DMS53 treated with DMSO at 0.1 percent for 48 hours (cell line): ENCODE data around the gene CPT1B.
"Not testable (repeated sequence)": the region's sequence is repeated elsewhere in the genome, so short reads cannot be mapped to it uniquely, and the experiment has no call there.

Experiments used
- DNase-seq: peaks from one replicate; lab custom pipeline; 2025; ENCODE audit not compliant: unreplicated experiment; lab: John Stamatoyannopoulos, UW

The CPT1B gene

DNA sequence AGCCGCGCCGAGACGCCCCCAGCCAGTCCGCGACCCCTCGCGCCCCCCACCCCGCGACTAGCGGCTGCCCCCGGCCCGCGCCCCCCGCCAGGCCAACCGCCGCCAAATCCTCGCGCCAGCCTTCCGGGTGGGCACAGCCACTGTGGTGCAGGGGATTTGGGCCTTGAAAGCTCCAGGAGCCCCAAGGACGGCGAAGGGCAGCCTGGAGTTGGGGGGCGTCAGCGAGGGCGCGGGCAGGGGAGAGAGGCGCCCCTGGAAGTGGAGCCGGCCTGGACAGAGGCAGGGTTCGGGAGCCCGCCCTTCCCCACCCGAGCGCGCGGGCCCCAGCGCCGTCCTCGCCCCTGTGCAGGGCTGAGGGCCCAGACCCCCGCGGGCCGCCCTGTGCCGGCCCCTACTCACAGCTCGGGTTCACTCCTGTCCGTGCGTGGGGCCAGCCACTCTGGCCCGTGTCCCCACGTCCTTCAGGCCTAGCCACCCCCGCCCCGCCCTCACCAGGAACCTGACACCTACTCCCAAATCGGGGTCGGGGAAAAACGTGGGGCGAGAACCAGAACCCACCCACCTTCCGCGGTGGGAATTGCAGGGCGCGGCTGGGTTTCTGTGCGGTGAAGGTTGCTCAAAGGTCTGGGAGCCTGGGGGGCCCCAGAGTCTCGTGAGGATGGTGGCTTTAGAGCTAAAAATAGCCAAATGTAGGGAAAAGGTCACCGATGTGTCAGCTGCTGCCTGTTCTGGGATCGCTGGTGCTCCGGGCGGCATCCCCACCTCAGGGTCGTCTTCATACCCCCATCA, at the start of gene CPT1B:
Gene CPT1B (minus strand): TSS at position 441 of the 789 bp plus-strand sequence. CDS start 512 bp downstream, outside the sequence.
- DNase-seq: no peak

- no peak for DNase-seq
Measured at GRCh38 chr22:50626850-50627641, 48.8 kb upstream of the CPT1B start.

GRCh38 chr22:50626314-50626849, 48.2 kb upstream of the CPT1B start:
- no peak for DNase-seq

GRCh38 chr22:50625568-50626313, 47.5 kb upstream of the CPT1B start:
- no peak for DNase-seq

- DNase-seq: no peak
Measured at GRCh38 chr22:50625131-50625567, 46.9 kb upstream of the CPT1B start.

GRCh38 chr22:50624347-50625130, 46.3 kb upstream of the CPT1B start:
- no peak for DNase-seq

GRCh38 chr22:50622723-50623327, 44.6 kb upstream of the CPT1B start:
- DNase-seq: peak; percentile 85

DNA sequence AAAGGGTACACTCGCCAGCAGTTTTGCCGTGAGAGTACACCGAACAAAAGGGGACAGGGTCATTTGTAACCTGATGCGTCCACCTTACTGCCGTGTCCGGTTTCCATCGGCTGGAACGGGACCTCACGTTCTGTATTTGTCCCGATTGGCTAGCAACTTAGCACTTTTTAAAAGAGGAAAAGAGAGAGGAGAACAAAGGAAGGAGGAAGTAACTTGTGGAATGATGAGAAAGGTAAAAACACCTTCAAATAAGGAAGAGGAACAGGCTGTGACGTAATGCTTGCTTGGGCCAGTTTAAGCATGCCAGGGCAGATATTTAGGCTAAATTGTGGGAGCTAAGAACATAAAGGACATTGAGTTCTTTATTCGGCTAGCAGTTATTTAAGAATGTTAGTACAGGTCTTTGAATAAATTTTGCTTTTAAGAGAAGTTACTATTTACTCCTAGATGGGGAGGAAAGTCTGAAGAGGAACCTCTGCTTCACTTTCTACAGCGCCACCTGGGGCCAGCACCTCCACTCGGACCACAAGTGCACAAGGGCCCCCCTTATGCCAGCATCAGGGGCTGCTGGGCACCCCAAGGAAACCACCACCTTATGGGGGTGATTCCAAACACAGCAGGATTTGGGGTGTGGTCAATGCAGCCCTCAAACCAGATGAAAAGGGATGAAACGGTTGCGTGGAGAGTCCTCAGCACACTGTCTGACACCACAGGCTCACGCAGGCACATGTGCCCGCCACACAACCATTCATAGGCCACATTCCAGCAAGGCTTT, 43.9 kb upstream of the CPT1B start:
- peak; percentile 52 for DNase-seq

DNA sequence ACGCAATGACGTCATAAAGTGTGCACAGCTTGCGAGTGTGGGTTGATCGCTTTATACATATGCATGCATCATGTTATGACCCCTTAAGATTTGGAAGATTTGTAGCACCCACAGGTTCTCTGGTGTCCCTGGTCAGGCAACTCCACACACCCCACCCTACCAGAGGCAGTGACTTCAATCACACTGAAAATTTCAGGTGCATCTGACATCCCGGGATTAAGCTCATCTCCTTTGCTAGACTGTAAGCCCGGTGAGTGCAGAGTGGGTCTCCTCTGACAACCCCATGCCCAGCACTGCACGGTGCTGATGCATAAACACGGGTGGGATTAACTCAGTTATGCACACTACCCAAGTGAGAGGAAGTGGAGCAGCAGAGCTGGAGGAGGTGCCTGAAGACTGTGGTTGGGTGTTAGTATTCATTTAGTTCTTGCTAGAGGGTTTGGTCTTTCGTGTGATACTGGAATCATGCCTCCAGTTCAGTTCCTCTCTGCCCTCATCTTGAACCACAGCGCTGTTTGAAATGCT, 43.2 kb upstream of the CPT1B start:
- peak; percentile 37 for DNase-seq

GRCh38 chr22:50620593-50621355, 42.5 kb upstream of the CPT1B start:
- peak; percentile 28 for DNase-seq

DNA sequence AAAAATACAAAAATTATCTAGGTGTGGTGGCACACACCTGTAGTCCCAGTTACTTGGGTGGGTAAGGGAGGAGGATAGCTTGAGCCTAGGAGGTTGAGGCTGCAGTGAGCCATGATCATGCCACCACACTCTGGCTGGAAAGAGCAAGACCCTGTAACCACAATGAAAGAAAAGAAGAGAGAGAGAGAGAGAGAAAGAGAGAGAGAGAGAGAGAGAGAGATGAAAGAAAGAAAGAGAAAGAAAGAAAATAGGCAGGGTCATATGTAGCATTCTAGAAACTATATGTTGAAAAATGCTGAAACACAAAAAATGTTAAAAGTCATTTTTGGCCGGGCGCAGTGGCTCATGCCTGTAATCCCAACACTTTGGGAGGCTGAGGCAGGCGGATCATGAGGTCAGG, 36.1 kb upstream of the CPT1B start:
- not testable (repeated sequence) for DNase-seq

GRCh38 chr22:50613291-50613981, 35.2 kb upstream of the CPT1B start:
- DNase-seq: peak; percentile 73

DNA sequence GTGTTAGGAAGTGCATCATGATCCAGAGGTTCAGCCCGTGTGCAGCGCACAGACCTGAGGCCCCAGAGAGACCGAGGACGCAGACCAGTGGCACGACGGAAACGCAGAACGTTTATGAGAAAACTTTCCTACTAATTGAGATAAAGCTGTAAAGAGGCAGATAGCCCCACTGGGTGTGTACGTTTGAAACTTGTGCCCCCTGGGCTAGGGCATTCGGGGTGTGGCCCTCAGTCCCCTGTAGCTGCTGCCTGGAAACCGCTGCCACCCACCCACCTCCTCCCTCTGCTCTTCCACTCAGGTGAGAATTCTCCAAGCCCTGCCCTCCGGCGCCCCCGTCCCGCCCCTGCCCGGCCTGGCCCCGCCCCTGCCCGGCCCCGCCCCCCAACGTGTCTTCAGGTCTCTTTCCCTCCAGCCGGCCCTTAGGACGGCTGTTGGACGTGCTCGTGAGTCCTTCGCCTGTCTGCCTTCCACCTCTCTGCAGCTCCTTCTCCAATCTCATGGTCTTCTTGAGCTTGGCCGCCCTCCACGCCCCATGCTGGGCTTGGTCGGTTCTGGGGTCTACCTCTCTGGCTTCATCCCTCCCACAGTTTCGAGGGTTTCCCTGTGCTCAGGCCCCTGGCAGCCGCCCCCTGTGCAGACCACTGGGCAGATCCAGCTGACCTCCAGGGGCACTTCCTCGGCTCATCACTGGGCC, 34.4 kb upstream of the CPT1B start:
- no peak for DNase-seq

DNA sequence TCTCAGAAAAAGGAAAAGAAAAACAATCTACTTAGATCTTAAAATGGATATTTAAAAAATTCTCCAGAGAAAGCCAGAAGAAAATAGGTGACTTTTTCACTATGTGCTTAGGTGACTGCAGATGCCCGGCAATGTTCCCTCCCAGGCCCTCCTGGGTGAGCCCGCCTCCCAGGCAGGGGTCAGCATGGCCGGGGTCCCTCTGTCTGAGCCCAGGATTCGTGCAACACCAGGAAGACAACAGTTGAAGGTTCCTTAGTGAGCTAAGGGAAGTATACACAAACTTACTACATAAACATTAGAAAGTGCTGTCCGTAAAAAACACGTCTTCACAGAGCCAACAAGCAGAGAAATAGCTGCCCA, 33.9 kb upstream of the CPT1B start:
- no peak for DNase-seq

DNA sequence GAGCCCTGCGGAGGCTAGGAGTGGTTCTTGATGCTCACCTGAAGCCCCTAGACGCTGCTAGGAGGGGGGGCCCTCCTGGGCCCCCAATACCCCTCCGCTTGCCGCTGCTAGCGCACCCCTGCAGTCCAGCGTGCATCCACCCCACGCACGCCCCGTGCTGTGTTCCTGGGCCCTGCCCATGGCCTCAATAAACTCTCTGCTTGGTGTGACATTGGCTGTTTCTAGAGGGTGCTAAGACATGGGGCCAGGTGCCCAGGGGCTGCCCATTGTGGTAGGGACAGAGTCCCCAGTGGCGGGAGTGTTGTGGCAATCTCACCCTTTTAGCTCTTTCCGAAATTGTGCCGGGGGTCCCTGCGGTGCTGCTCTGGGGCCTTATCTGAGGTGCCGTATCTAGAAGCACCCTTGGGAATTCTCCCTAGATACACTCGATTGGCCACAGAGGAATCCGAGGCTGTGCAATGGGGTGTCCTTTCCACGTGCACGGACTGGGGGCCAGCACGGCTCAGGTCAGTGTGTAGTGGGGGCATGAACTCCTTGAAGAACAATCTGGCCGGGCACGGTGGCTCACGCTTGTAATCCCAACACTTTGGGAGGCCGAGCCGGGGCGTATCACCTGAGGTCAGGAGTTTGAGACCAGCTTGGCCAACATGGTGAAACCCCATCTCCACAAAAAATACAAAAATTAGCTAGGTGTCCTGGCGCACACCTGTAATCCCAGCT, 33.3 kb upstream of the CPT1B start:
- no peak for DNase-seq

- DNase-seq: no peak
Measured at GRCh38 chr22:50610581-50610980, 32.4 kb upstream of the CPT1B start.
